SK-N-SH (cell line): Measurements from ENCODE around the gene DDAH1. TPM values are rescaled to one million over a fixed set of nuclear protein-coding genes. Genes with fewer than 3 reads are reported as not detected.

ENCODE experiments used
- CTCF ChIA-PET: fragments of 300-600, 350-600 bp; formaldehyde crosslinking; extraction: SDS; loops from one replicate; lab custom pipeline; 2021; lab: Yijun Ruan, JAX
- POLR2A ChIA-PET: fragments of 350-600 bp; sonication (Branson Sonifier 250); formaldehyde crosslinking; extraction: SDS; loops from one replicate; lab custom pipeline; 2020; ENCODE audit warnings: antibody characterized with exemption, inconsistent platforms; lab: Yijun Ruan, JAX
- DNase-seq: peaks from one replicate; pipeline ENCODE4 v3.0.0; 2012
- H2AFZ ChIP-seq: fragments of 200-600 bp; sonication (generic); 2 replicates; pipeline ENCODE4 v1.8.1; 2016; ENCODE audit warnings: antibody characterized with exemption, mild to moderate bottlenecking, low read depth
- H3F3A ChIP-seq: fragments of 200-600 bp; sonication (generic); replicated peaks from 2 replicates; pipeline ENCODE3; 2016; ENCODE audit warnings: antibody characterized with exemption, mild to moderate bottlenecking; ENCODE audit not compliant: insufficient read depth
- H3K27ac ChIP-seq, 2 experiments: fragments of 200-500 bp in 1 of 2; fragments of 200-600 bp in 1 of 2; sonication (Bioruptor generic) in 1 of 2; sonication (generic), shearing (Covaris generic) in 1 of 2; 2 replicates each; pipeline versions ENCODE4 v1.5.1 to v1.6.1; 2014 to 2016; ENCODE audit warnings: low read depth in 2 of 2, inconsistent platforms in 1 of 2, low read length in 1 of 2, mild to moderate bottlenecking in 1 of 2, mixed read lengths in 1 of 2
- H3K27me3 ChIP-seq: fragments of 200-600 bp; sonication (generic), shearing (Covaris generic); 2 replicates; pipeline ENCODE4 v1.6.1; 2016; ENCODE audit warnings: mixed run types; ENCODE audit not compliant: insufficient read depth
- H3K36me3 ChIP-seq, 2 experiments: fragments of 200-500 bp in 1 of 2; fragments of 200-600 bp in 1 of 2; sonication (Bioruptor generic) in 1 of 2; sonication (generic) in 1 of 2; replicated peaks in 1 of 2; 2 replicates each; pipeline versions ENCODE3 to v1.5.1; 2014 to 2016; ENCODE audit warnings: low read length in 1 of 2, mild to moderate bottlenecking in 1 of 2; ENCODE audit not compliant: insufficient read depth in 2 of 2, control insufficient read depth in 1 of 2
- H3K4me1 ChIP-seq, 2 experiments: fragments of 200-500 bp in 1 of 2; fragments of 200-600 bp in 1 of 2; sonication (Bioruptor generic) in 1 of 2; sonication (generic), shearing (Covaris generic) in 1 of 2; 2 replicates each; pipeline versions ENCODE4 v1.5.1 to v1.6.1; 2014 to 2016; ENCODE audit warnings: low read depth in 1 of 2, low read length in 1 of 2, mixed run types in 1 of 2; ENCODE audit not compliant: insufficient read depth in 2 of 2, control insufficient read depth in 1 of 2
- H3K4me2 ChIP-seq: fragments of 200-600 bp; sonication (generic), shearing (Covaris generic); 2 replicates; pipeline ENCODE4 v1.6.1; 2017; ENCODE audit warnings: mixed run types
- H3K4me3 ChIP-seq, 2 experiments: fragments of 200-500 bp in 1 of 2; fragments of 200-600 bp in 1 of 2; sonication (Bioruptor generic) in 1 of 2; sonication (generic), shearing (Covaris generic) in 1 of 2; 2 replicates each; pipeline versions ENCODE4 v1.5.1 to v1.8.1; 2014 to 2016; ENCODE audit warnings: low read depth in 2 of 2, inconsistent platforms in 1 of 2, low read length in 1 of 2, mild to moderate bottlenecking in 1 of 2, mixed read lengths in 1 of 2, moderate library complexity in 1 of 2
- H3K79me2 ChIP-seq: fragments of 200-600 bp; sonication (generic); 2 replicates; pipeline ENCODE4 v1.8.1; 2017; ENCODE audit warnings: mild to moderate bottlenecking; ENCODE audit not compliant: insufficient read depth
- H3K9ac ChIP-seq: fragments of 200-600 bp; sonication (generic); 2 replicates; pipeline ENCODE4 v1.6.1; 2017; ENCODE audit warnings: mixed run types
- H3K9me2 ChIP-seq: fragments of 200-600 bp; sonication (generic); 2 replicates; pipeline ENCODE4 v1.6.1; 2017; ENCODE audit warnings: mixed run types
- H3K9me3 ChIP-seq: fragments of 200-600 bp; sonication (generic); 2 replicates; pipeline ENCODE4 v1.6.1; 2017; ENCODE audit warnings: mixed run types, mild to moderate bottlenecking, moderate library complexity
- H4K20me1 ChIP-seq: fragments of 200-600 bp; sonication (generic); 2 replicates; pipeline ENCODE4 v1.6.1; 2017; ENCODE audit warnings: mild to moderate bottlenecking, mixed run types; ENCODE audit not compliant: insufficient read depth
- ELF1 ChIP-seq: IDR thresholded peaks from 2 replicates; pipeline ENCODE4 v1.4.0; 2012
- EP300 ChIP-seq, 2 experiments: IDR thresholded peaks; 2 replicates each; pipeline versions ENCODE4 v1.4.0 to v1.6.1; 2012; ENCODE audit warnings: borderline replicate concordance in 1 of 2, low read depth in 1 of 2, low read length in 1 of 2
- EZH2phosphoT487 ChIP-seq: fragments of 200-600 bp; sonication (generic); IDR thresholded peaks from 2 replicates; pipeline ENCODE4 v1.6.1; 2017; ENCODE audit warnings: low read depth, mixed run types, mild to moderate bottlenecking, antibody characterized with exemption, moderate library complexity, borderline replicate concordance
- FOSL2 ChIP-seq: IDR thresholded peaks from 2 replicates; pipeline ENCODE4 v1.4.0; 2012; ENCODE audit warnings: low read depth, mild to moderate bottlenecking, moderate library complexity, borderline replicate concordance
- FOXM1 ChIP-seq: IDR thresholded peaks from 2 replicates; pipeline ENCODE4 v1.4.0; 2012; ENCODE audit warnings: low read depth, mild to moderate bottlenecking
- GABPA ChIP-seq: IDR thresholded peaks from 2 replicates; pipeline ENCODE4 v1.4.0; 2012; ENCODE audit warnings: low read depth, mild to moderate bottlenecking
- JUND ChIP-seq: IDR thresholded peaks from 2 replicates; pipeline ENCODE4 v1.4.0; 2012
- MEF2A ChIP-seq: IDR thresholded peaks from 2 replicates; pipeline ENCODE4 v1.4.0; 2012; ENCODE audit warnings: low read depth, borderline replicate concordance
- NFIC ChIP-seq: IDR thresholded peaks from 2 replicates; pipeline ENCODE4 v1.4.0; 2012; ENCODE audit warnings: borderline replicate concordance
- NRF1 ChIP-seq: IDR thresholded peaks from 2 replicates; pipeline ENCODE4 v1.6.1; 2012; ENCODE audit warnings: low read depth, mild to moderate bottlenecking, low read length
- POLR2AphosphoS5 ChIP-seq: IDR thresholded peaks from 2 replicates; pipeline ENCODE4 v1.6.1; 2012; ENCODE audit warnings: low read depth, low read length
- RAD21 ChIP-seq: IDR thresholded peaks from 2 replicates; pipeline ENCODE4 v1.6.1; 2012; ENCODE audit warnings: mild to moderate bottlenecking, low read length
- RCOR1 ChIP-seq: fragments of 150-350 bp; IDR thresholded peaks from 2 replicates; pipeline ENCODE4 v1.6.1; 2017; ENCODE audit warnings: antibody characterized with exemption, low read length
- RFX5 ChIP-seq: IDR thresholded peaks from 2 replicates; pipeline ENCODE4 v1.6.1; 2012; ENCODE audit warnings: mild to moderate bottlenecking, improper control_type of control experiment, low read length
- RXRA ChIP-seq: IDR thresholded peaks from 2 replicates; pipeline ENCODE4 v1.4.0; 2012; ENCODE audit warnings: low read depth, mild to moderate bottlenecking, borderline replicate concordance
- SIN3A ChIP-seq: IDR thresholded peaks from 2 replicates; pipeline ENCODE4 v1.6.1; 2012; ENCODE audit warnings: low read depth, mild to moderate bottlenecking, low read length, moderate library complexity, borderline replicate concordance
- TEAD4 ChIP-seq: IDR thresholded peaks from 2 replicates; pipeline ENCODE4 v1.4.0; 2012; ENCODE audit warnings: mild to moderate bottlenecking, borderline replicate concordance; ENCODE audit not compliant: insufficient read depth
- WGBS: methylation state at CpG from one replicate; pipeline ENCODE4 v1.1.6; 2017; ENCODE audit warnings: low lambda C conversion rate; 5-methylcytosine and 5-hydroxymethylcytosine counted together
- polyA plus RNA-seq, 3 experiments: library from polyadenylated mRNA; depleted of rRNA; stranded (reverse); fragments of >200 nt; gene quantifications; 2 replicates each; pipeline ENCODE4 v1.2.3, GENCODE V29; 2012
- TF ChIP-seq, protein P1 (sequence below): IDR thresholded peaks from 2 replicates; pipeline ENCODE4 v1.4.0; 2012; ENCODE audit warnings: low read depth, borderline replicate concordance
- TF ChIP-seq, protein P2 (sequence below): IDR thresholded peaks from 2 replicates; pipeline ENCODE4; 2012

The DDAH1 gene
- polyA plus RNA-seq, 1 of the 3 experiments (the other 2 are of a cell fraction), result 64.3 TPM

DNA sequence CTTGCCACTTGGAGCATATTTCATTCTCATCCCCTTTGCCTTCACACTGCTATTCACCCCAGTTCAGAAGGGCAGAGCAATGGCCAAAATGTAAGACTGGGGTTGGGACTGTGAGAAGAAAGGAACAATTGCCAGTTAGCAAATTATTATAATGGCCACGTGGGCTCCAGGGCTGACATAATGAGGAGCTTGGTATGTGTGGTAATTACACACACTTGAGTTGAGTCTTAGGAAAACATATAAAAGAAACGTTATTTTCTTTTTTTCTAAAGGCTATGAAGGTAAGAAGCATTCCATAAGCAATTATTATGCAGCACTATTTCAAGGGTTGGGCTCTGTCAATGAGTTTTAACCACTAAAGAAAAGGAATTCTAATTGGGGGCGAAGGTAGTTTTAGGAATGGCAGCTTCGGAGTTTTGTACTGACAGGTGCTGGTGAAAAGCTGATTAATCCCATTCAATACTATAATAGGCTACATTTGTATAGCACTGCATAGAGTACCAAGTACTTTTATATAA lies 156.1 kb downstream of the DDAH1 start:
- TF ChIP-seq POLR2AphosphoS5 (no peak), EZH2phosphoT487 (no peak), FOSL2 (no peak), GABPA (no peak), SIN3A (no peak), JUND (no peak), EP300 (IDR thresholded peaks at IDR 0.05; ENCODE audit: borderline replicate concordance in 1 of 2, low read depth in 1 of 2, low read length in 1 of 2) (no peak), MEF2A (no peak), RXRA (no peak), NRF1 (no peak), TEAD4 (no peak), FOXM1 (no peak), RCOR1 (no peak), RFX5 (no peak), RAD21 (no peak), NFIC (no peak), ELF1 (no peak)
- TF ChIP-seq, protein P1, sequence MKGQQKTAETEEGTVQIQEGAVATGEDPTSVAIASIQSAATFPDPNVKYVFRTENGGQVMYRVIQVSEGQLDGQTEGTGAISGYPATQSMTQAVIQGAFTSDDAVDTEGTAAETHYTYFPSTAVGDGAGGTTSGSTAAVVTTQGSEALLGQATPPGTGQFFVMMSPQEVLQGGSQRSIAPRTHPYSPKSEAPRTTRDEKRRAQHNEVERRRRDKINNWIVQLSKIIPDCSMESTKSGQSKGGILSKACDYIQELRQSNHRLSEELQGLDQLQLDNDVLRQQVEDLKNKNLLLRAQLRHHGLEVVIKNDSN, result no peak
- TF ChIP-seq, protein P2, sequence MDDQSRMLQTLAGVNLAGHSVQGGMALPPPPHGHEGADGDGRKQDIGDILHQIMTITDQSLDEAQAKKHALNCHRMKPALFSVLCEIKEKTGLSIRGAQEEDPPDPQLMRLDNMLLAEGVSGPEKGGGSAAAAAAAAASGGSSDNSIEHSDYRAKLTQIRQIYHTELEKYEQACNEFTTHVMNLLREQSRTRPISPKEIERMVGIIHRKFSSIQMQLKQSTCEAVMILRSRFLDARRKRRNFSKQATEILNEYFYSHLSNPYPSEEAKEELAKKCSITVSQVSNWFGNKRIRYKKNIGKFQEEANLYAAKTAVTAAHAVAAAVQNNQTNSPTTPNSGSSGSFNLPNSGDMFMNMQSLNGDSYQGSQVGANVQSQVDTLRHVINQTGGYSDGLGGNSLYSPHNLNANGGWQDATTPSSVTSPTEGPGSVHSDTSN, result no peak
- no peak overlapping the region for H3K9ac ChIP-seq
- WGBS, result 91% methylated on average over 4 of the region's 4 CpGs
- CTCF ChIA-PET, result interaction anchor here (0.5 to 3.0 kb wide), 93 partner anchors 8 to 1794 kb away, joined by 3 to 78 read pairs (median 7); partner anchors contain the start of genes BCL10, C1orf52, CCN1 and DDAH1
- peaks cover 8 to 11% of the 10 kb centered on the region in 2 experiments; a peak in 2 of 4 replicates for H3K4me1 ChIP-seq
- H3K9me2 ChIP-seq, result no peaks in the 10 kb centered on the region
- H3K36me3 ChIP-seq, result no peaks in the 10 kb centered on the region
- no peaks in the 10 kb centered on the region for H3K27me3 ChIP-seq
- H3K79me2 ChIP-seq, result peaks cover 18% of the 10 kb centered on the region; the same call in 1 of the 2 replicates
- H2AFZ ChIP-seq, result no peak overlapping the region
- peaks cover 23% of the 10 kb centered on the region for H3F3A ChIP-seq
- H3K27ac ChIP-seq, result peak overlapping the region in 1 of 2 experiments; percentile 28; a peak in 1 of 4 replicates
- peak overlapping the region; percentile 26; the same call in 1 of the 2 replicates for H3K4me2 ChIP-seq
- no peaks in the 10 kb centered on the region for H3K9me3 ChIP-seq
- no peaks in the 10 kb centered on the region for H4K20me1 ChIP-seq
- DNase-seq, result no peak
- no peak overlapping the region for H3K4me3 ChIP-seq
- POLR2A ChIA-PET, result interaction anchor here (1.0 kb wide), 1 partner anchor 384 kb away, joined by 4 read pairs; no protein-coding TSS in a partner anchor
